SK-N-SH treated with all-trans-retinoic acid at 6 μM for 48 hours (cell line): ENCODE results near the gene SPECC1.

ENCODE experiments used
- ATAC-seq: fragments of 200-7000 bp; cut with Tn5 transposase; 3 replicates; pipeline ENCODE4 v1.9.1; 2020; ENCODE audit warnings: mild to moderate bottlenecking, moderate library complexity
- BACH2 ChIP-seq: fragments of 250-450 bp; sonication (Bioruptor Pico); IDR thresholded peaks from 2 replicates; pipeline ENCODE4 v1.9.0; 2021; ENCODE audit warnings: mild to moderate bottlenecking, borderline replicate concordance
- CSDC2 ChIP-seq: fragments of 250-450 bp; sonication (Bioruptor Pico); IDR thresholded peaks from 2 replicates; pipeline ENCODE4 v1.5.0; 2020; ENCODE audit warnings: mild to moderate bottlenecking, moderate library complexity
- ESRRG ChIP-seq: fragments of 250-450 bp; sonication (Bioruptor Pico); IDR thresholded peaks from 2 replicates; pipeline ENCODE4 v1.6.1; 2021; ENCODE audit warnings: mild to moderate bottlenecking
- ISL1 ChIP-seq: fragments of 250-450 bp; sonication (Bioruptor Pico); IDR thresholded peaks from 2 replicates; pipeline ENCODE4 v2.1.2; 2022; ENCODE audit warnings: mild to moderate bottlenecking, moderate library complexity
- OSR1 ChIP-seq: fragments of 250-450 bp; sonication (Bioruptor Pico); IDR thresholded peaks from 2 replicates; pipeline ENCODE4 v1.8.0; 2022; ENCODE audit warnings: moderate library complexity, mild to moderate bottlenecking, inconsistent platforms
- PPARA ChIP-seq: fragments of 250-450 bp; sonication (Bioruptor Pico); IDR thresholded peaks from 2 replicates; pipeline ENCODE4 v1.5.0; 2020; ENCODE audit warnings: mild to moderate bottlenecking, borderline replicate concordance
- SNAI2 ChIP-seq: fragments of 250-450 bp; sonication (Bioruptor Pico); IDR thresholded peaks from 2 replicates; pipeline ENCODE4 v1.5.0; 2020; ENCODE audit warnings: mild to moderate bottlenecking, moderate library complexity
- TCF4 ChIP-seq: fragments of 250-450 bp; sonication (Bioruptor Pico); IDR thresholded peaks from 2 replicates; pipeline ENCODE4 v1.8.0; 2021; ENCODE audit warnings: mild to moderate bottlenecking, moderate library complexity, borderline replicate concordance
- TOX ChIP-seq: fragments of 250-450 bp; sonication (Bioruptor Pico); IDR thresholded peaks from 2 replicates; pipeline ENCODE4 v1.8.0; 2021; ENCODE audit warnings: mild to moderate bottlenecking, moderate library complexity, borderline replicate concordance
- ZC3H10 ChIP-seq: fragments of 250-450 bp; sonication (Bioruptor Pico); IDR thresholded peaks from 2 replicates; pipeline ENCODE4 v1.5.1; 2021; ENCODE audit warnings: mild to moderate bottlenecking, moderate library complexity
- ZFP3 ChIP-seq: fragments of 250-450 bp; sonication (Bioruptor Pico); IDR thresholded peaks from 2 replicates; pipeline ENCODE4 v1.5.0; 2020; ENCODE audit warnings: mild to moderate bottlenecking, moderate library complexity
- ZFP30 ChIP-seq: fragments of 450-650 bp; formaldehyde crosslinking; IDR thresholded peaks from 2 replicates; pipeline ENCODE4 v1.5.0; 2022; ENCODE audit warnings: mild to moderate bottlenecking, moderate library complexity
- ZNF565 ChIP-seq: fragments of 450-650 bp; formaldehyde crosslinking; conservative IDR thresholded peaks from 2 replicates; pipeline ENCODE4 v1.5.0; 2020; ENCODE audit warnings: low read depth, mild to moderate bottlenecking, moderate library complexity
- ZNF70 ChIP-seq: fragments of 450-650 bp; formaldehyde crosslinking; IDR thresholded peaks from 2 replicates; pipeline ENCODE4 v1.5.0; 2020; ENCODE audit warnings: mild to moderate bottlenecking, moderate library complexity
- ZNF8 ChIP-seq: fragments of 450-650 bp; formaldehyde crosslinking; IDR thresholded peaks from 2 replicates; pipeline ENCODE4 v1.5.0; 2020; ENCODE audit warnings: mild to moderate bottlenecking, moderate library complexity
- TF ChIP-seq, protein P1 (sequence below): fragments of 250-450 bp; sonication (Bioruptor Pico); IDR thresholded peaks from 2 replicates; pipeline ENCODE4 v1.5.1; 2020; ENCODE audit warnings: low read depth, mild to moderate bottlenecking, moderate library complexity
- TF ChIP-seq, protein P2 (sequence below): fragments of 250-450 bp; sonication (Bioruptor Pico); IDR thresholded peaks from 2 replicates; pipeline ENCODE4 v1.5.0; 2020; ENCODE audit warnings: mild to moderate bottlenecking, moderate library complexity
- TF ChIP-seq, protein P3 (sequence below): fragments of 250-450 bp; sonication (Bioruptor Pico); IDR thresholded peaks from 2 replicates; pipeline ENCODE4 v1.5.1; 2021; ENCODE audit warnings: mild to moderate bottlenecking, moderate library complexity
- TF ChIP-seq, protein P4 (sequence below): fragments of 250-450 bp; sonication (Bioruptor Pico); IDR thresholded peaks from 2 replicates; pipeline ENCODE4 v1.8.0; 2020; ENCODE audit warnings: mild to moderate bottlenecking, moderate library complexity, borderline replicate concordance

SPECC1 gene

DNA sequence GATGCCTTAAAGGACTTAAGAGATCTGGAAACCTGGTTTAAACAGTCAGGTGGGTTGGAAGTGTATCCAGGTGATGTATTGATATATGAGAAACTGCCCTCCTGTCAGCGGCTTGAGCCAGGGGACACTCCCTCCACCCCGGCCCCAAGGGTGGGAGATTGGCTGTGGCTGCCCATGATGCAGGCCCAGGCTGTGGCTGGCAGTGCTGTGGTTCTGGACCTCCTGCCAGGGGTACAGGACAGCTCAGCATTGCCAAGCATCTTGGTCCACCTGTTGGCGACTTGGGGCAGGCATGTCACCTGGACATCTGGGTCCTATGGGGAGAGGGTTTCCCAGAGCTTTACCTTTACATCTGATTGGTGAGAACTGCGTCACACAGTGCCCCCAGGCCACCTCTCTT is 201.0 kb downstream of the SPECC1 start (continued):
- no peak for TF ChIP-seq ZNF565 (CRISPR knock-in tag)

DNA sequence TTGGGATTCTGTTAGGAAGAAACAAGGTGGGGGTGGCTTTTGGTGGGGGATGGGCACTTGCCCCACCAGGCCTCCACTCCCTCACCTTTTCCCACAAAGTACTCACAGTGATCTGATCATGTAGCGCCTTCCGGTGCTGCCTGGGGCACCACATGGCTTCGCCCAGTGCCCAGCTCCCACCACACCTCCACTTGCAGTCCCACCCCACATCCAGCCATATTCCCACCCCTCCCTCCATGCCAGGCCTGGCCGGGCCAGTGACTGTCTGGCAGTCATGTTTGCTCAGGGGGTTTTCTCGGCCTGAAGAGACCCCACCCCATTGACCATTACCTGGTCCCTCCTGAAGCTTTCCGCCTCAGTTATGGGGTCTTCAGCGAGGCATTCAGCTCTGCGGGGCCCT is 201.5 kb downstream of the SPECC1 start:
- TF ChIP-seq, protein P1, sequence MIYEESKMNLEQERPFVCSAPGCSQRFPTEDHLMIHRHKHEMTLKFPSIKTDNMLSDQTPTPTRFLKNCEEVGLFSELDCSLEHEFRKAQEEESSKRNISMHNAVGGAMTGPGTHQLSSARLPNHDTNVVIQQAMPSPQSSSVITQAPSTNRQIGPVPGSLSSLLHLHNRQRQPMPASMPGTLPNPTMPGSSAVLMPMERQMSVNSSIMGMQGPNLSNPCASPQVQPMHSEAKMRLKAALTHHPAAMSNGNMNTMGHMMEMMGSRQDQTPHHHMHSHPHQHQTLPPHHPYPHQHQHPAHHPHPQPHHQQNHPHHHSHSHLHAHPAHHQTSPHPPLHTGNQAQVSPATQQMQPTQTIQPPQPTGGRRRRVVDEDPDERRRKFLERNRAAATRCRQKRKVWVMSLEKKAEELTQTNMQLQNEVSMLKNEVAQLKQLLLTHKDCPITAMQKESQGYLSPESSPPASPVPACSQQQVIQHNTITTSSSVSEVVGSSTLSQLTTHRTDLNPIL (CRISPR knock-in tag): no peak
- no peak for TF ChIP-seq ZFP3 (CRISPR knock-in tag)
- no peak for TF ChIP-seq ZNF565 (CRISPR knock-in tag)
- no peak for TF ChIP-seq TOX
- TF ChIP-seq, all 23 proteins: peak for 0
- no peak for ATAC-seq

DNA sequence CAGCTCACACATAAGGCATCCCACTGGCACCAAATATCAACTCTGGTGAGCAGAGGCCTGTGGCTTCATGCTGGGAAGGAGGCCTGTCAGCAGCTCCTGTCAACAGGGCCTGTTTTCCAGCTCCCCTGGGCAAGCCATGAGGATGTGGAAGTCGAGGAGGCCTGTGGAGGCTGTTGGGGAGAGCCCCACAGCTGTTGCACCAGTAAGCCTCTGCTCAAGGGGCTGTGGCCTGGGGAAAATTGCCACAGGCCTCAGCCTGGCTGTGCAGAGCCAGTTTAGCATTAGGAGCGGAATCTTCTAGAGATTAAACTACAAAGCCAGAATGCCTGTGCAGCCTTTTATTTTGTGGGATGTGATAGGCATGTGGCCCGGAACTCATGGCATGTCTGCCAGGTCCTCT is 202.1 kb downstream of the SPECC1 start:
- no peak for TF ChIP-seq ISL1 (CRISPR knock-in tag)
- no peak for TF ChIP-seq ZC3H10
- TF ChIP-seq TCF4 (CRISPR knock-in tag): no peak
- TF ChIP-seq, protein P2, sequence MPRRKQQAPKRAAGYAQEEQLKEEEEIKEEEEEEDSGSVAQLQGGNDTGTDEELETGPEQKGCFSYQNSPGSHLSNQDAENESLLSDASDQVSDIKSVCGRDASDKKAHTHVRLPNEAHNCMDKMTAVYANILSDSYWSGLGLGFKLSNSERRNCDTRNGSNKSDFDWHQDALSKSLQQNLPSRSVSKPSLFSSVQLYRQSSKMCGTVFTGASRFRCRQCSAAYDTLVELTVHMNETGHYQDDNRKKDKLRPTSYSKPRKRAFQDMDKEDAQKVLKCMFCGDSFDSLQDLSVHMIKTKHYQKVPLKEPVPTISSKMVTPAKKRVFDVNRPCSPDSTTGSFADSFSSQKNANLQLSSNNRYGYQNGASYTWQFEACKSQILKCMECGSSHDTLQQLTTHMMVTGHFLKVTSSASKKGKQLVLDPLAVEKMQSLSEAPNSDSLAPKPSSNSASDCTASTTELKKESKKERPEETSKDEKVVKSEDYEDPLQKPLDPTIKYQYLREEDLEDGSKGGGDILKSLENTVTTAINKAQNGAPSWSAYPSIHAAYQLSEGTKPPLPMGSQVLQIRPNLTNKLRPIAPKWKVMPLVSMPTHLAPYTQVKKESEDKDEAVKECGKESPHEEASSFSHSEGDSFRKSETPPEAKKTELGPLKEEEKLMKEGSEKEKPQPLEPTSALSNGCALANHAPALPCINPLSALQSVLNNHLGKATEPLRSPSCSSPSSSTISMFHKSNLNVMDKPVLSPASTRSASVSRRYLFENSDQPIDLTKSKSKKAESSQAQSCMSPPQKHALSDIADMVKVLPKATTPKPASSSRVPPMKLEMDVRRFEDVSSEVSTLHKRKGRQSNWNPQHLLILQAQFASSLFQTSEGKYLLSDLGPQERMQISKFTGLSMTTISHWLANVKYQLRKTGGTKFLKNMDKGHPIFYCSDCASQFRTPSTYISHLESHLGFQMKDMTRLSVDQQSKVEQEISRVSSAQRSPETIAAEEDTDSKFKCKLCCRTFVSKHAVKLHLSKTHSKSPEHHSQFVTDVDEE: no peak
- TF ChIP-seq ESRRG: no peak
- no peak for TF ChIP-seq OSR1
- no peak for ATAC-seq

DNA sequence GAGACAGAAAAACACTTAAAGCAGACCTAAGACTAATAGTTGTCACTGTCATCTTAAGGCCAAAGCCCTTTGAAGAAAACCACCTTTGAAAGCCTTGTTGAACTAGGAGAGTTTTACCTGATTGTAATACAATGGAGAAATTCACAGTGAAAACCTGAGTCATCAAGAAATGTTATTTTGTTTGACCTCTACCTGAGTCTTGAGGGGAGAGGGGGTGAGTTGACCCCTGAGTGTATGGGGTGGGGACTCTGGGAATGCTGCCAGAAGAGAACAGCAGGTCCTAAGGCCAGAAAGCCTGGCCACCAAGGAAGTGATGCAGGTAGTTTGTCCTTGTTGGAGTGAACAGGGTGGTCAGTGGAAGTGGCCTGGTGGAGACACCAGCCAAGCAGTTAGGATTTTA is 204.3 kb downstream of the SPECC1 start:
- no peak for ATAC-seq
- TF ChIP-seq, protein P3, sequence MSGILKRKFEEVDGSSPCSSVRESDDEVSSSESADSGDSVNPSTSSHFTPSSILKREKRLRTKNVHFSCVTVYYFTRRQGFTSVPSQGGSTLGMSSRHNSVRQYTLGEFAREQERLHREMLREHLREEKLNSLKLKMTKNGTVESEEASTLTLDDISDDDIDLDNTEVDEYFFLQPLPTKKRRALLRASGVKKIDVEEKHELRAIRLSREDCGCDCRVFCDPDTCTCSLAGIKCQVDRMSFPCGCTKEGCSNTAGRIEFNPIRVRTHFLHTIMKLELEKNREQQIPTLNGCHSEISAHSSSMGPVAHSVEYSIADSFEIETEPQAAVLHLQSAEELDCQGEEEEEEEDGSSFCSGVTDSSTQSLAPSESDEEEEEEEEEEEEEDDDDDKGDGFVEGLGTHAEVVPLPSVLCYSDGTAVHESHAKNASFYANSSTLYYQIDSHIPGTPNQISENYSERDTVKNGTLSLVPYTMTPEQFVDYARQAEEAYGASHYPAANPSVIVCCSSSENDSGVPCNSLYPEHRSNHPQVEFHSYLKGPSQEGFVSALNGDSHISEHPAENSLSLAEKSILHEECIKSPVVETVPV (CRISPR knock-in tag): no peak
- no peak for TF ChIP-seq SNAI2 (CRISPR knock-in tag)
- no peak for TF ChIP-seq ZNF8
- no peak for TF ChIP-seq ZNF70 (CRISPR knock-in tag)
- no peak for TF ChIP-seq CSDC2 (CRISPR knock-in tag)
- no peak for TF ChIP-seq ESRRG
- TF ChIP-seq ZFP30 (CRISPR knock-in tag): no peak
- TF ChIP-seq BACH2 (CRISPR knock-in tag): no peak
- TF ChIP-seq, protein P1 (CRISPR knock-in tag): no peak
- TF ChIP-seq TCF4 (CRISPR knock-in tag): no peak
- TF ChIP-seq, all 23 proteins: peak for 0

DNA sequence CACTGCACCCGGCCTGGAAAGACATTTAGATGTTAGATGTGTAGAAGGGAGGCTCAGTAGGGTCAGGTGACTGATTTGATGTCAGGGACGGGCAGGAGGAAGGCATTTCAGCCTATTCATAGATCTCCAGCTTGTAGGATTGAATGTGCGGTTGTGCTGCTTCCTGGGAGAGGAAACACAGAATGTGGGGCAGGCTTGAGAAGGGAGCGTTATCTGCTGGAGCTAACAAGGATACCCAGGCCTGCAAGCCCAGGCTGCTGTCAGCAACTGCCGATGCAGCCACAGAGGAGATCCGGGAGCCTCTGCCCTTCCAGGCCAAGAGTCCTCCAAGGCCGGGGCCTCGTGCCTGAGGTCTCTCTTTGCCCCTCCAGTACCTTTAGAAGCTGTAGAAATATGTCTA is 205.6 kb downstream of the SPECC1 start:
- no peak for TF ChIP-seq PPARA (CRISPR knock-in tag)
- TF ChIP-seq, protein P4, sequence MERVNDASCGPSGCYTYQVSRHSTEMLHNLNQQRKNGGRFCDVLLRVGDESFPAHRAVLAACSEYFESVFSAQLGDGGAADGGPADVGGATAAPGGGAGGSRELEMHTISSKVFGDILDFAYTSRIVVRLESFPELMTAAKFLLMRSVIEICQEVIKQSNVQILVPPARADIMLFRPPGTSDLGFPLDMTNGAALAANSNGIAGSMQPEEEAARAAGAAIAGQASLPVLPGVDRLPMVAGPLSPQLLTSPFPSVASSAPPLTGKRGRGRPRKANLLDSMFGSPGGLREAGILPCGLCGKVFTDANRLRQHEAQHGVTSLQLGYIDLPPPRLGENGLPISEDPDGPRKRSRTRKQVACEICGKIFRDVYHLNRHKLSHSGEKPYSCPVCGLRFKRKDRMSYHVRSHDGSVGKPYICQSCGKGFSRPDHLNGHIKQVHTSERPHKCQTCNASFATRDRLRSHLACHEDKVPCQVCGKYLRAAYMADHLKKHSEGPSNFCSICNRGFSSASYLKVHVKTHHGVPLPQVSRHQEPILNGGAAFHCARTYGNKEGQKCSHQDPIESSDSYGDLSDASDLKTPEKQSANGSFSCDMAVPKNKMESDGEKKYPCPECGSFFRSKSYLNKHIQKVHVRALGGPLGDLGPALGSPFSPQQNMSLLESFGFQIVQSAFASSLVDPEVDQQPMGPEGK (CRISPR knock-in tag): no peak
- TF ChIP-seq ZFP3 (CRISPR knock-in tag): no peak
- TF ChIP-seq TCF4 (CRISPR knock-in tag): no peak
- no peak for TF ChIP-seq CSDC2 (CRISPR knock-in tag)
- TF ChIP-seq, all 23 proteins: peak for 0
- no peak for ATAC-seq
